ENCODE results near the gene SLC35F3.

DNA sequence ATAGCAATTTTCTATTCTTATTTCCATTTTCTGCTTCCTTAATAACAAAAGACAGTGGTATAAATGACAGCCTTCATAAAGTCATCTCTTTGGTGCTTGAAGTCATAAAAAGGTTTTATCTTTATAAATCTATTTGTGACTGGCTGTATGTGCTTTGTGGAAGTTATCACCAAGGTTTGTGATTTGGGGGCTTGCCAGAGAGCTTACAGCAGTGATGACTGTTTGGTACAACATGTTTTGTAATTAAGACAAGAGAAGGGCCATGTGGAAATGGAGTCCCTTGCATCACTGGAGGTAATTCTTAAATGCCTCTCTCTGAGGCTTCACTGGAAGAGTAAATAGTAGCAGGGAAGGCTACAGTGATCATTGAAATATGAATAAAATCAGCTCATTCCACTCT, 2.7 kb downstream of the SLC35F3 start:
- TF ChIP-seq, protein P1, sequence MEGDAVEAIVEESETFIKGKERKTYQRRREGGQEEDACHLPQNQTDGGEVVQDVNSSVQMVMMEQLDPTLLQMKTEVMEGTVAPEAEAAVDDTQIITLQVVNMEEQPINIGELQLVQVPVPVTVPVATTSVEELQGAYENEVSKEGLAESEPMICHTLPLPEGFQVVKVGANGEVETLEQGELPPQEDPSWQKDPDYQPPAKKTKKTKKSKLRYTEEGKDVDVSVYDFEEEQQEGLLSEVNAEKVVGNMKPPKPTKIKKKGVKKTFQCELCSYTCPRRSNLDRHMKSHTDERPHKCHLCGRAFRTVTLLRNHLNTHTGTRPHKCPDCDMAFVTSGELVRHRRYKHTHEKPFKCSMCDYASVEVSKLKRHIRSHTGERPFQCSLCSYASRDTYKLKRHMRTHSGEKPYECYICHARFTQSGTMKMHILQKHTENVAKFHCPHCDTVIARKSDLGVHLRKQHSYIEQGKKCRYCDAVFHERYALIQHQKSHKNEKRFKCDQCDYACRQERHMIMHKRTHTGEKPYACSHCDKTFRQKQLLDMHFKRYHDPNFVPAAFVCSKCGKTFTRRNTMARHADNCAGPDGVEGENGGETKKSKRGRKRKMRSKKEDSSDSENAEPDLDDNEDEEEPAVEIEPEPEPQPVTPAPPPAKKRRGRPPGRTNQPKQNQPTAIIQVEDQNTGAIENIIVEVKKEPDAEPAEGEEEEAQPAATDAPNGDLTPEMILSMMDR (IDR thresholded peaks at IDR 0.05): no peak
- no peak for TF ChIP-seq POLR2AphosphoS5 (IDR thresholded peaks at IDR 0.05)
- no peak for TF ChIP-seq EP300 (IDR thresholded peaks at IDR 0.05)
- TF ChIP-seq POLR2A (IDR thresholded peaks at IDR 0.05): no peak

Measured in suprapubic skin (tissue), 4 donors.